ENCODE measurements around the gene NFYC. TPM values are rescaled to one million over a fixed set of nuclear protein-coding genes. Genes with fewer than 3 reads are reported as not detected.
A peak's percentile ranks its signal among the peaks of the same experiment; 100 is the strongest.

NFYC gene
- total and polyA plus RNA-seq, 7 donors = 45.8 to 69.0 (median 58.6) TPM

DNA sequence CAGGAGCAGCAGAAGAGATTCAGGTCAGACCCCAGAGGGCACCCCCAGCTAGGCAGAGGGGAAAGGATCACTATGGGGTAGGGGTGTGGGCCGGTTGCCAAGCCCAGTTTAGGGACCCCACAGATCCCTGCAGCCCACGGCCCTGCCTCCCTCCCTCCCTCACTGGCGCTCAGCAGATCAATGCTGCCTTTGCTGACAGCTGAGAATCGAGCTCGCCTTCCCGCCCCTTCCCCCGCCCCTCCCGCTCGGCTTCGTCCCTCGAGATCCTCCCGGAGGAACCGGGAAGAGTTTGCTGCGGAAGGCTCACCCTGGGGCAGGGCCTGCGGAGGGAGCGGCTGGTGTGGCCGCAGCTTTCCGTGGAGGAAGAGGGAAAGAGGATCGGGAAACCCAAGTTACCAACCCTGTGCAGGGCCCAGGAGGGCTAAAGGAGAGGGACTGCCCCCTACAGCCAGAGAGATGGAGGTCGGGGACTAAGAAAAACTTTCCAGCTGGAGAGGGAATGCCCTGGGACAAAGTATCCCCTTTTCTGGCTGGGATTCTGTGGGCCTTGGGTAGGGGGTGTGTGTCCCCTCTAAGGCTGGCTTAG is 91.0 kb downstream of the NFYC start:
- DNase-seq (peak; percentile 28 to 67), ATAC-seq (peak in 2 of 4 donors; percentile 7 to 9)
- Histone ChIP-seq H3K27ac (peak overlapping the region; percentile 9), H3K36me3 (ENCODE audit: insufficient read depth in 1 of 2, low read depth in 1 of 2) (no peaks in the 10 kb centered on the region), H3K4me1 (peaks cover 12% of the 10 kb centered on the region), H3K4me3 (peak overlapping the region; percentile 74), H3K9me3 (no peaks in the 10 kb centered on the region), H3K27me3 (ENCODE audit: insufficient read depth in 3 of 3, low read length in 2 of 3) (no peaks in the 10 kb centered on the region)
- TF ChIP-seq, protein P1, sequence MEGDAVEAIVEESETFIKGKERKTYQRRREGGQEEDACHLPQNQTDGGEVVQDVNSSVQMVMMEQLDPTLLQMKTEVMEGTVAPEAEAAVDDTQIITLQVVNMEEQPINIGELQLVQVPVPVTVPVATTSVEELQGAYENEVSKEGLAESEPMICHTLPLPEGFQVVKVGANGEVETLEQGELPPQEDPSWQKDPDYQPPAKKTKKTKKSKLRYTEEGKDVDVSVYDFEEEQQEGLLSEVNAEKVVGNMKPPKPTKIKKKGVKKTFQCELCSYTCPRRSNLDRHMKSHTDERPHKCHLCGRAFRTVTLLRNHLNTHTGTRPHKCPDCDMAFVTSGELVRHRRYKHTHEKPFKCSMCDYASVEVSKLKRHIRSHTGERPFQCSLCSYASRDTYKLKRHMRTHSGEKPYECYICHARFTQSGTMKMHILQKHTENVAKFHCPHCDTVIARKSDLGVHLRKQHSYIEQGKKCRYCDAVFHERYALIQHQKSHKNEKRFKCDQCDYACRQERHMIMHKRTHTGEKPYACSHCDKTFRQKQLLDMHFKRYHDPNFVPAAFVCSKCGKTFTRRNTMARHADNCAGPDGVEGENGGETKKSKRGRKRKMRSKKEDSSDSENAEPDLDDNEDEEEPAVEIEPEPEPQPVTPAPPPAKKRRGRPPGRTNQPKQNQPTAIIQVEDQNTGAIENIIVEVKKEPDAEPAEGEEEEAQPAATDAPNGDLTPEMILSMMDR (IDR thresholded peaks at IDR 0.05) = no peak
- WGBS, 3 donors = 25 to 46% (median 31%) methylated on average over 20 of the region's 20 CpGs
- intact Hi-C loops (cut with DNase I) = no loop called here

DNA sequence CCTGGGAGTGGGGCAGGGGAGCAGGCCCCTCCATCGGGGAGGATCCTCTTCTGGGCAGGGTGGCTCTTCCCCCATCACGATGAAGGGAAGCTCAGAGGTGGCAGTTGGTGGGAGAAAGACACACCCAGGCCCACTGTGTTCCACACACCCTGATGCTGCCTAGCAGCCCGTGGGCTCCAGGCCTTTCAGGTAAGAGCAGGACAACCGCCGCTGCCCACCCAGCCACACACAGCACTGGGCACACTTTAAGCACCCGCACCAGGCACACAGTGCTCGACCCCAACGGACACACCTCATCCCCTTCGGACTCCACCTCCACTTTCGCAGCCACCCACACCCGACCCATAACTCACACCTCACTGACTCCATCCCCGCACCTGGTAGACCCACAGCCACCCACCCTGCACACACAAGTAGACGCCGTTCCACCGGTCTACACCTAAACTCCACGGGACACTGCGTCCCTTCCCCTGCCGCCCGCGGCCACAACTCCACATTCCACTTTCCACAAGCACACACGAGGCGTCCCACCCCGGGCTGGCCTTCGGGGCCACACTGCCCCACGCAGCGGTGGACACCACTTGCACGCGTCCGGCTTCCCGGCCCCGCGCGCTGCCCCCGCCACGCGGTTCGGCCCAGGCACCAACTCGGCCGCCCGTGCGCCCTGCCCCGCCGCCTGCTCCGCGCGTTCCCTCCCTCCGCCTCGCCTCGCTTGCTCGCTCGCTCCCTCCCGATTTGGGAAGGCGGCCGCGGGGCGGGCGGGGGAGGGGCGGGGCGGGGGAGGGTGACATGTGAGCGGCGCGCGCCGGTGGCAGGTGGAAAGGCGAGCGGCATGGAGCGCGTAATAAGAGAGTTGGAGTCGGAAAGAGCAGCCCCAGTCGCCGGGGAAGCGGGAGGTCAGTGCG is 91.7 kb downstream of the NFYC start, which contains the start of gene KCNQ4:
Gene KCNQ4 (plus strand): TSS at position 787 of the 905 bp plus-strand sequence. CDS start 307 bp downstream, outside the sequence.
- Histone ChIP-seq H3K27me3 (ENCODE audit: insufficient read depth in 3 of 3, low read length in 2 of 3) (no peaks in the 10 kb centered on the region), H3K4me3 (peak within 1 kb of the TSS; percentile 74), H3K27ac (peak within 1 kb of the TSS; percentile 76), H3K4me1 (peaks cover 12% of the 10 kb centered on the region), H3K9me3 (no peaks in the 10 kb centered on the region), H3K36me3 (ENCODE audit: insufficient read depth in 1 of 2, low read depth in 1 of 2) (no peaks in the 10 kb centered on the region)
- TF ChIP-seq, protein P1 (IDR thresholded peaks at IDR 0.05) = no peak
- DNase-seq (peak; percentile 73 to 86), ATAC-seq (peak; percentile 76 to 85 (median 79))
- intact Hi-C loops (cut with DNase I) = no loop called here
- 6 to 16% (median 7%) methylated on average over 39 to 72 of the region's 73 CpGs for WGBS, 3 donors

DNA sequence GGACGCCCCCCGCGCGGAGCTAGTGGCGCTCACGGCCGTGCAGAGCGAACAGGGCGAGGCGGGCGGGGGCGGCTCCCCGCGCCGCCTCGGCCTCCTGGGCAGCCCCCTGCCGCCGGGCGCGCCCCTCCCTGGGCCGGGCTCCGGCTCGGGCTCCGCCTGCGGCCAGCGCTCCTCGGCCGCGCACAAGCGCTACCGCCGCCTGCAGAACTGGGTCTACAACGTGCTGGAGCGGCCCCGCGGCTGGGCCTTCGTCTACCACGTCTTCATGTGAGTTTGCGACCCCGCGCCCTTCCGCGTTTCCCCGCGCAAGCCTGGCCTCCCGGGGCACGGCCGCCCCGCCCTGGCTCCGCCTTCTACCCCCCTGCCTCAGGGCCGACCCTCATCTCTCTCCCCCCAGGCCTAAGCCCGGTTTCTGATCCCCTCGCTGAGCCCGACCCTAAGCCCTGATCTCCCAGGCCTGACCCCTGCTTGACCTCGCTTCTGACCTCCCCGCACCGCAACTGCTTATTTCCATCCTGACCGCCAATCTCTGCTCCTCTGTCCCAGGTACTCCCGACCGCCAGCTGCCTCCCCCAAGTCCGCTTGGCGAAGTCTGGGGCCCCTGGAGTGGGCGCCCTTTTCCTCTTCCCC is 92.8 kb downstream of the NFYC start:
- peak overlapping the region; percentile 76 for H3K27ac ChIP-seq
- intact Hi-C loops (cut with DNase I) = no loop called here
- no peaks in the 10 kb centered on the region for H3K9me3 ChIP-seq
- DNase-seq (peak in 1 of 2 donors; percentile 67), ATAC-seq (peak; percentile 3 to 47 (median 21))
- TF ChIP-seq, protein P1 (IDR thresholded peaks at IDR 0.05) = no peak
- 14 to 19% (median 17%) methylated on average over 30 to 63 of the region's 63 CpGs for WGBS, 3 donors
- no peaks in the 10 kb centered on the region for H3K36me3 ChIP-seq (ENCODE audit: insufficient read depth in 1 of 2, low read depth in 1 of 2)
- H3K4me3 ChIP-seq = peak overlapping the region; percentile 74
- peaks cover 12% of the 10 kb centered on the region for H3K4me1 ChIP-seq
- H3K27me3 ChIP-seq (ENCODE audit: insufficient read depth in 3 of 3, low read length in 2 of 3) = no peaks in the 10 kb centered on the region

DNA sequence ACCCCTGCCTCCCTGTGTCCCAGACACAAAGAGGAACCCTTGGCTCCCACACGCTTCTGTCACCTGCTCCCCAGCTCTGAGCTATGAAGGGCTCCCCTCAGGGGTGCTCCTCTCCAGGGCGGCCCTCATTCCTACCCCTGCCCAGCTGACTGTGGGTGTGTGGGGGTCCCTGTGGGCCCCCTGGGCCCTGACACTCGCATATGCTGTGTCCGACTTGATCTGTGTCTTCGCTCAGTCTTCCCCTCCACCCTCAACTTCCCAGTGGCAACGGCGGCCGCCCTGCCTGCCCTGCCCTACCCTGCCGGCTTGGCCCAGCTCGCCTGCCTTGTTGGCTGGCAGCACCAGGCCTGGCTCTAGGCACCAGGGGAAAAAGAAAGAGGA is 93.3 kb downstream of the NFYC start:
- peak in 1 of 2 donors; percentile 60 for DNase-seq
- TF ChIP-seq, protein P1 (IDR thresholded peaks at IDR 0.05) = no peak
- no peaks in the 10 kb centered on the region for H3K9me3 ChIP-seq
- ATAC-seq = peak; percentile 25 to 68 (median 56)
- 29 to 43% (median 43%) methylated on average over 10 of the region's 10 CpGs for WGBS, 3 donors
- peak overlapping the region; percentile 74 for H3K4me3 ChIP-seq
- H3K36me3 ChIP-seq (ENCODE audit: insufficient read depth in 1 of 2, low read depth in 1 of 2) = no peaks in the 10 kb centered on the region
- H3K27me3 ChIP-seq (ENCODE audit: insufficient read depth in 3 of 3, low read length in 2 of 3) = no peaks in the 10 kb centered on the region
- peaks cover 12% of the 10 kb centered on the region for H3K4me1 ChIP-seq
- intact Hi-C loops (cut with DNase I) = no loop called here
- H3K27ac ChIP-seq = peak overlapping the region; percentile 76

Measured in psoas muscle (tissue), 8 donors.